ENCODE measurements around the gene DLG2.

DLG2 gene

GRCh38 chr11:83864412-83865057, 1762.6 kb downstream of the DLG2 start:
- DNase-seq = no peak

GRCh38 chr11:83863272-83863671, 1763.9 kb downstream of the DLG2 start:
- DNase-seq = no peak

- no peak for DNase-seq
Observed at GRCh38 chr11:83862691-83863090, 1764.5 kb downstream of the DLG2 start.

GRCh38 chr11:83862033-83862432, 1765.1 kb downstream of the DLG2 start:
- DNase-seq = no peak

- DNase-seq = no peak
Observed at GRCh38 chr11:83858694-83859093, 1768.5 kb downstream of the DLG2 start.

GRCh38 chr11:83855237-83855636, 1771.9 kb downstream of the DLG2 start:
- no peak for DNase-seq

GRCh38 chr11:83852775-83853442, 1774.2 kb downstream of the DLG2 start:
- peak in 1 of 2 experiments; percentile 63 for DNase-seq

- no peak for DNase-seq
Observed at GRCh38 chr11:83852012-83852411, 1775.1 kb downstream of the DLG2 start.

GRCh38 chr11:83847467-83848034, 1779.6 kb downstream of the DLG2 start:
- no peak for DNase-seq

- no peak for DNase-seq
Observed at GRCh38 chr11:83845797-83846196, 1781.3 kb downstream of the DLG2 start.

- no peak for DNase-seq
Observed at GRCh38 chr11:83840326-83840725, 1786.8 kb downstream of the DLG2 start.

- peak; percentile 32 to 54 for DNase-seq
Observed at GRCh38 chr11:83836883-83837654, 1790.1 kb downstream of the DLG2 start.

- no peak for DNase-seq
Observed at GRCh38 chr11:83836065-83836464, 1791.1 kb downstream of the DLG2 start.

GRCh38 chr11:83835423-83835822, 1791.7 kb downstream of the DLG2 start:
- DNase-seq = no peak

GRCh38 chr11:83831929-83832328, 1795.2 kb downstream of the DLG2 start:
- no peak for DNase-seq

GRCh38 chr11:83827940-83828554, 1799.1 kb downstream of the DLG2 start:
- peak; percentile 12 to 75 for DNase-seq

GRCh38 chr11:83827520-83827919, 1799.6 kb downstream of the DLG2 start:
- no peak for DNase-seq

GRCh38 chr11:83826078-83826477, 1801.1 kb downstream of the DLG2 start:
- no peak for DNase-seq

- no peak for DNase-seq
Observed at GRCh38 chr11:83823461-83824025, 1803.6 kb downstream of the DLG2 start.

- DNase-seq = peak; percentile 15 to 52
Observed at GRCh38 chr11:83819931-83820549, 1807.1 kb downstream of the DLG2 start.

- no peak for DNase-seq
Observed at GRCh38 chr11:83818349-83818748, 1808.8 kb downstream of the DLG2 start.

GRCh38 chr11:83816572-83817187, 1810.5 kb downstream of the DLG2 start:
- peak in 1 of 2 experiments; percentile 43 for DNase-seq

All from NCI-H524 (cell line).